Suprapubic skin (tissue), 4 donors: Measurements from ENCODE around the gene SORCS1. TPM values are rescaled to one million over a fixed set of nuclear protein-coding genes. Genes with fewer than 3 reads are reported as not detected.

Experiments
- DNase-seq, 2 donors: peaks; one replicate each; pipeline ENCODE4 v3.0.0-alpha.2; 2019; ENCODE audit warnings: low spot score in 2 of 2
- H3K27ac ChIP-seq: fragments of 200-600 bp; sonication (generic); one replicate; pipeline ENCODE4 v1.5.1; 2019
- H3K27me3 ChIP-seq: fragments of 200-600 bp; sonication (generic); one replicate; pipeline ENCODE4 v1.5.1; 2019
- H3K36me3 ChIP-seq: fragments of 200-600 bp; sonication (generic); one replicate; pipeline ENCODE4 v1.5.1; 2019
- H3K4me1 ChIP-seq: fragments of 200-600 bp; sonication (generic); one replicate; pipeline ENCODE4 v1.5.1; 2019
- H3K4me3 ChIP-seq: fragments of 200-600 bp; sonication (generic); one replicate; pipeline ENCODE4 v1.5.1; 2019; ENCODE audit warnings: mild to moderate bottlenecking
- H3K9me3 ChIP-seq: fragments of 200-600 bp; sonication (generic); one replicate; pipeline ENCODE4 v1.5.1; 2019
- CTCF ChIP-seq, 2 donors: fragments of 200-600 bp in 1 of 2; fragments of 450-650 bp in 1 of 2; sonication (generic) in 1 of 2; IDR thresholded peaks; one replicate each; pipeline ENCODE4 v1.5.1; 2016 to 2019; ENCODE audit warnings: antibody characterized with exemption in 2 of 2, mild to moderate bottlenecking in 1 of 2, moderate library complexity in 1 of 2
- EP300 ChIP-seq: sonication (generic); formaldehyde crosslinking; IDR thresholded peaks from one replicate; pipeline ENCODE4 v1.6.1; 2017; ENCODE audit warnings: antibody characterized with exemption
- POLR2A ChIP-seq, 2 donors: fragments of 450-650 bp; IDR thresholded peaks; one replicate each; pipeline ENCODE4 v1.6.1; 2017; ENCODE audit warnings: antibody characterized with exemption in 2 of 2, mild to moderate bottlenecking in 2 of 2, moderate library complexity in 2 of 2
- POLR2AphosphoS5 ChIP-seq, 3 donors: sonication (generic); formaldehyde crosslinking; IDR thresholded peaks; one replicate each; pipeline ENCODE4 v1.6.1; 2017; ENCODE audit warnings: antibody characterized with exemption in 3 of 3
- WGBS: methylation state at CpG from one replicate; pipeline ENCODE4 v1.1.5; 2018; 5-methylcytosine and 5-hydroxymethylcytosine counted together
- total RNA-seq, 4 donors: library from RNA; depleted of rRNA; stranded (reverse); fragments of >200 nt; gene quantifications; one replicate each; pipeline ENCODE4 v1.1.0, GENCODE V29; 2016

SORCS1 gene
- total RNA-seq, 4 donors from 2014 or later: 1.3 to 6.0 (median 3.4) TPM

- TF ChIP-seq POLR2A (IDR thresholded peaks at IDR 0.05) (no peak), EP300 (no peak), CTCF (IDR thresholded peaks at IDR 0.05) (no peak), POLR2AphosphoS5 (IDR thresholded peaks at IDR 0.05) (no peak)
- Histone ChIP-seq H3K27me3 (no peaks in the 10 kb centered on the region), H3K4me1 (no peaks in the 10 kb centered on the region), H3K36me3 (no peaks in the 10 kb centered on the region), H3K9me3 (no peaks in the 10 kb centered on the region), H3K27ac (no peak overlapping the region), H3K4me3 (no peak overlapping the region)
- no peak for DNase-seq
- 75% methylated on average over 3 of the region's 3 CpGs for WGBS
These were observed 109.9 kb downstream of the SORCS1 start for GRCh38 chr10:107054469-107055156.

DNA sequence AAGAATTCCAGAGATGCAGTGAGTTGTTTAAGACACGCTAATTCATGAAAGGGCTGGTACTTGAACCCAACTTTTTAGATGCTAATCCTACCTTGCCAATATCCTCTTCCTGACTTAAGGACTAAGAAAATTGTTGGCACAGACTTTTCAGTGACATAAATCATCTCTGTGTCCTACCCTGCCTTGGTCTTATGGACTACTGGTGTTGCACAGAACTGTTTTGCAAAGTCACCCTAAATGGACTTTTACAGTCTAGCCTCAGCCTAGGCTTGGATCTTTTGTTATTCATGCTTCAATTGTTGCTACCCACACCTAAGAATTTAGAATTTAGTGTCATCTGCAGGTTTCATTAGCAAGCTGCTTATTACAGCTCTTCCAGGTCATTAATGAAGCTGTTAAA, 112.7 kb downstream of the SORCS1 start:
- Histone ChIP-seq H3K27ac (no peak overlapping the region), H3K4me1 (no peaks in the 10 kb centered on the region), H3K27me3 (no peaks in the 10 kb centered on the region), H3K4me3 (no peak overlapping the region), H3K9me3 (no peaks in the 10 kb centered on the region), H3K36me3 (no peaks in the 10 kb centered on the region)
- TF ChIP-seq POLR2AphosphoS5 (IDR thresholded peaks at IDR 0.05): no peak
- TF ChIP-seq EP300: no peak
- no peak for TF ChIP-seq POLR2A (IDR thresholded peaks at IDR 0.05)
- TF ChIP-seq CTCF (IDR thresholded peaks at IDR 0.05): no peak
- WGBS: 72% methylated on average over 1 of the region's 1 CpG
- DNase-seq: no peak

GRCh38 chr10:107043461-107043860, 121.0 kb downstream of the SORCS1 start:
- Histone ChIP-seq H3K27ac (no peak overlapping the region), H3K4me3 (no peak overlapping the region), H3K4me1 (no peaks in the 10 kb centered on the region), H3K9me3 (no peaks in the 10 kb centered on the region), H3K36me3 (no peaks in the 10 kb centered on the region), H3K27me3 (no peaks in the 10 kb centered on the region)
- TF ChIP-seq CTCF (IDR thresholded peaks at IDR 0.05): no peak
- TF ChIP-seq POLR2AphosphoS5 (IDR thresholded peaks at IDR 0.05): no peak
- no peak for TF ChIP-seq POLR2A (IDR thresholded peaks at IDR 0.05)
- no peak for TF ChIP-seq EP300
- no peak for DNase-seq
- WGBS: 57% methylated on average over 3 of the region's 3 CpGs

GRCh38 chr10:107037192-107038122, 127.0 kb downstream of the SORCS1 start:
- 85% methylated on average over 10 of the region's 10 CpGs for WGBS
- H3K27me3 ChIP-seq: no peaks in the 10 kb centered on the region
- DNase-seq: no peak

More at GRCh38 chr10:107037192-107038122, 127.0 kb downstream of the SORCS1 start:
- no peaks in the 10 kb centered on the region for H3K36me3 ChIP-seq
- no peak overlapping the region for H3K4me3 ChIP-seq
- H3K27ac ChIP-seq: no peak overlapping the region
- H3K9me3 ChIP-seq: no peaks in the 10 kb centered on the region
- no peak for TF ChIP-seq CTCF (IDR thresholded peaks at IDR 0.05)
- no peak for TF ChIP-seq EP300
- TF ChIP-seq POLR2AphosphoS5 (IDR thresholded peaks at IDR 0.05): no peak
- no peak for TF ChIP-seq POLR2A (IDR thresholded peaks at IDR 0.05)
- no peaks in the 10 kb centered on the region for H3K4me1 ChIP-seq
